ENCODE measurements around the gene MUC12.

MUC12 gene

DNA sequence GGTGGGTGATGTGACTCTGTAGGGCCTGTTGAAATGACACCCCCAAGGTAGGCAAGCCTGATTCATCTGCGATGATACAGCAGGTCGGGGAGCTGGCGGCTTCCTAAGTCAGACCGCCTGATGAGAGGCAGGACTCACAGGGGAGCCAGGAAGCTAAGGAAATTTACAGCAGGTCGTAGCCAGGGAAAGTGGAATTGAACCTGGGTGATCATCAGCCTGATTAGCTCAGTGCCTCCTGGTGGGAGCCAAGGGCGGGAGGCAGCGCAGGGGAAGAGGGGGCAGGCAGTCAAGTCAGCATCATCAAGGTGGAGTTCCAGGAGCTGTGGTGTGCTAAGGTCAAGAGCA lies 97.4 kb downstream of the MUC12 start:
- DNase-seq (ENCODE audit: extremely low read depth, low read depth): no peak
- H3K4me3 ChIP-seq (replicated peaks; ENCODE audit: low read depth, low read length): no peak overlapping the region
- TF ChIP-seq, protein P1, sequence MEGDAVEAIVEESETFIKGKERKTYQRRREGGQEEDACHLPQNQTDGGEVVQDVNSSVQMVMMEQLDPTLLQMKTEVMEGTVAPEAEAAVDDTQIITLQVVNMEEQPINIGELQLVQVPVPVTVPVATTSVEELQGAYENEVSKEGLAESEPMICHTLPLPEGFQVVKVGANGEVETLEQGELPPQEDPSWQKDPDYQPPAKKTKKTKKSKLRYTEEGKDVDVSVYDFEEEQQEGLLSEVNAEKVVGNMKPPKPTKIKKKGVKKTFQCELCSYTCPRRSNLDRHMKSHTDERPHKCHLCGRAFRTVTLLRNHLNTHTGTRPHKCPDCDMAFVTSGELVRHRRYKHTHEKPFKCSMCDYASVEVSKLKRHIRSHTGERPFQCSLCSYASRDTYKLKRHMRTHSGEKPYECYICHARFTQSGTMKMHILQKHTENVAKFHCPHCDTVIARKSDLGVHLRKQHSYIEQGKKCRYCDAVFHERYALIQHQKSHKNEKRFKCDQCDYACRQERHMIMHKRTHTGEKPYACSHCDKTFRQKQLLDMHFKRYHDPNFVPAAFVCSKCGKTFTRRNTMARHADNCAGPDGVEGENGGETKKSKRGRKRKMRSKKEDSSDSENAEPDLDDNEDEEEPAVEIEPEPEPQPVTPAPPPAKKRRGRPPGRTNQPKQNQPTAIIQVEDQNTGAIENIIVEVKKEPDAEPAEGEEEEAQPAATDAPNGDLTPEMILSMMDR (IDR thresholded peaks at IDR 0.05; ENCODE audit: low read depth, low read length, missing control alignments): no peak

DNA sequence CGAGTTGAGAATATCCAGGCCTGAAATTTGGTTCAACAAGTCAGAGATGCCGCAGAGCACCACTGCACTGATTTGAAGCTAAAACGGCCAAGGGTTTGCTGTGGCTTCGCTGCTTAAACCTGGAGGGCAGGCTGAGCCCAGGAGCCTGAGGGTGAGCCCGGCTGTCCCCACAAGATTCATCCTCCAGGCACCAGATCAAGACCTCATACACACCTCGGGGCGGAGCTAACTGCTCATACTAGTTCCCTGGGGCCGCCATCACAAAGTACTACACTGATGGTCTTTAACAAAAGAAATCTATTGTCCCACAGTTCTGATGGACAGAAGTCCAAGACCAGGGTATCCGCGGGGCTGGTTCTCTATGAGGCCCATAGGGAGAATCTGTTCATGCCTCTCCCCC lies 99.0 kb downstream of the MUC12 start:
- DNase-seq (ENCODE audit: extremely low read depth, low read depth): no peak
- no peak overlapping the region for H3K4me3 ChIP-seq (replicated peaks; ENCODE audit: low read depth, low read length)
- TF ChIP-seq, protein P1 (IDR thresholded peaks at IDR 0.05; ENCODE audit: low read depth, low read length, missing control alignments): no peak

Measured in HFF-Myc (cell line).